Spleen (tissue), 7 donors: ENCODE measurements around the gene CYFIP2.

Source experiments
- CTCF ChIP-seq, 11 experiments: fragments of 200-600 bp in 7 of 11; fragments of 450-650 bp in 4 of 11; sonication (generic) in 4 of 11; IDR thresholded peaks in 8 of 11; conservative IDR thresholded peaks in 3 of 11; 1 replicate in 7 of 11; 2 replicates in 4 of 11; pipeline versions ENCODE4 v1.4.0 to v1.8.0; 2016 to 2021; ENCODE audit warnings: antibody characterized with exemption in 11 of 11, inconsistent platforms in 4 of 11, mild to moderate bottlenecking in 1 of 11
- POLR2A ChIP-seq, 3 donors: fragments of 450-650 bp; IDR thresholded peaks; one replicate each; pipeline ENCODE4 v1.5.1; 2017; ENCODE audit warnings: antibody characterized with exemption in 3 of 3, mild to moderate bottlenecking in 1 of 3
- POLR2AphosphoS5 ChIP-seq, 3 donors: sonication (generic); formaldehyde crosslinking; IDR thresholded peaks; one replicate each; pipeline ENCODE4 v1.5.1; 2017; ENCODE audit warnings: antibody characterized with exemption in 3 of 3
- donor health status: DM: no; HTN: no; CAD: no; lungs with moderate emphysema.
- donor health status: DM: no; HTN: no; CAD: no.
- donor health status: DM: no; HTN: no; CAD: no.

DNA sequence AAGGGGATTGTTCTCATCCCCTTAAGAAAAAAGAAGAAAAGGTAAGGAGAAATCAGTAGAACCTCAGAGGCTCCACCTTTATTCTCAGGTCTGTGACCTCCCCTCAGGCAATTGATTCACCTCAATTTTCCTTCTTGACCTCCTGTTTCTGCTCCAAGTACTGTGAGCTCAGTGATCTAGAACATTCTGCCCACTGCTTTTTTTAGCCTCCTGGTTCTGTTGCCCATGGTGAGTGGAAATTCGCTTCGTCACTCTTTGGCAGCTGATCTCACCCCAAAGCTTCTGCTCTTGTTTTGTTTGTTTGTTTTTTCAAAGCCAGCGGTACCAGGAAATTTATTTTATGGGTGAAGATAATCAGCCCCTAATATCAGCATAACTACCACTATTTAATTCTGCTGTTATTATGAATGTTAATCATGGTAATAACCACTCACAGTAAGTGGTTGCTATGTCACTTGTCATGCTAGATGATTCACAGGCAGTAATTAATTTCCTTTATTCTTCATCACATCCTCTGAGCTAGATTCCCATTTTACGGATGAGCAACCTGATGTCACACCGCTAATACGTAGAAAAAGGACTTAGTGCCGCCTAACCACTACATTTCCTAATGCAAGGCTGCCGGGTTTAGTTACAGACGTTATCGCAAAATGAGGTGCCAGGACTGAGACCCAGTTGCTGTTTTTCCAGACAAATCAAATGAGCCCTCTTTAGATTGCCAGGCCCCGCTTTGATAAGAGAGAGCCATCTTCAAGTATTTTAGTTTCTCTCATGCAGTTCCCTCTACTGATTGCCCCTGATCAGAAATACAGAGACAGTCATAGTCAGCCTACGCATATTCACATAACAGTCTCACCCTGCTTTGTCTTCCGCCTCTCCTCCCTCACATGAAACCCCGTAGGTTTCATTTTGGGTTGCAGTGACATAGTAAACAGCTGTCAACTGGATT is 78.2 kb downstream of the CYFIP2 start:
- TF ChIP-seq CTCF (IDR thresholded peaks at IDR 0.05 in 8 of 11, conservative IDR thresholded peaks at IDR 0.05 in 3 of 11) (no peak), POLR2A (IDR thresholded peaks at IDR 0.05) (no peak), POLR2AphosphoS5 (IDR thresholded peaks at IDR 0.05) (no peak)
